ENCODE measurements around the gene RIC8B. TPM values are rescaled to one million over a fixed set of nuclear protein-coding genes. Genes with fewer than 3 reads are reported as not detected.

RIC8B gene
- total RNA-seq, 2 donors from 2014 or later = 15.6 to 22.1 TPM

- no peaks in the 10 kb centered on the region for H3K9me3 ChIP-seq
- peaks cover 0 to 6% of the 10 kb centered on the region in 2 donors for H3K36me3 ChIP-seq (replicated peaks in 1 of 2; ENCODE audit: insufficient read depth in 1 of 2, low read depth in 2 of 2)
- TF ChIP-seq CTCF (IDR thresholded peaks at IDR 0.05) (no peak), POLR2A (IDR thresholded peaks at IDR 0.05) (no peak)
- no peaks in the 10 kb centered on the region for H3K4me1 ChIP-seq
- DNase-seq = no peak
- ATAC-seq = no peak
- no peaks in the 10 kb centered on the region for H3K27me3 ChIP-seq
- no peak overlapping the region for H3K27ac ChIP-seq
- intact Hi-C loops (cut with DNase I) = no loop called here
- 85 to 87% methylated on average over 4 of the region's 4 CpGs for WGBS, 2 donors
- H3K4me3 ChIP-seq = no peak overlapping the region
Observed at GRCh38 chr12:106889950-106890626, 115.6 kb downstream of the RIC8B start.

- TF ChIP-seq CTCF (IDR thresholded peaks at IDR 0.05) = no peak
- TF ChIP-seq POLR2A (IDR thresholded peaks at IDR 0.05) = no peak
- H3K4me1 ChIP-seq = no peaks in the 10 kb centered on the region
- no peaks in the 10 kb centered on the region for H3K9me3 ChIP-seq
- no peaks in the 10 kb centered on the region for H3K27me3 ChIP-seq
- H3K27ac ChIP-seq = no peak overlapping the region
- WGBS, 2 donors = 10 to 45% methylated on average over 1 of the region's 1 CpG
- no peak for DNase-seq
- H3K36me3 ChIP-seq (replicated peaks in 1 of 2; ENCODE audit: insufficient read depth in 1 of 2, low read depth in 2 of 2) = no peaks in the 10 kb centered on the region
- H3K4me3 ChIP-seq = no peak overlapping the region
- no peak for ATAC-seq
- intact Hi-C loops (cut with DNase I) = no loop called here
Observed at GRCh38 chr12:106892075-106892474, 117.6 kb downstream of the RIC8B start.

- DNase-seq (no peak), ATAC-seq (no peak)
- intact Hi-C loops (cut with DNase I) = no loop called here
- WGBS, 2 donors = 85 to 88% methylated on average over 8 of the region's 8 CpGs
- TF ChIP-seq POLR2A (IDR thresholded peaks at IDR 0.05) = no peak
- TF ChIP-seq CTCF (IDR thresholded peaks at IDR 0.05) = no peak
- H3K27ac ChIP-seq = no peak overlapping the region
- no peaks in the 10 kb centered on the region for H3K4me1 ChIP-seq
- no peaks in the 10 kb centered on the region for H3K36me3 ChIP-seq (replicated peaks in 1 of 2; ENCODE audit: insufficient read depth in 1 of 2, low read depth in 2 of 2)
- H3K27me3 ChIP-seq = no peaks in the 10 kb centered on the region
- no peak overlapping the region for H3K4me3 ChIP-seq
- no peaks in the 10 kb centered on the region for H3K9me3 ChIP-seq
Observed at GRCh38 chr12:106893451-106893850, 119.0 kb downstream of the RIC8B start.

GRCh38 chr12:106894774-106895173, 120.3 kb downstream of the RIC8B start:
- H3K4me1 ChIP-seq = no peaks in the 10 kb centered on the region
- TF ChIP-seq POLR2A (IDR thresholded peaks at IDR 0.05) = no peak
- no peak for TF ChIP-seq CTCF (IDR thresholded peaks at IDR 0.05)
- no peaks in the 10 kb centered on the region for H3K27me3 ChIP-seq
- H3K27ac ChIP-seq = no peak overlapping the region
- no peaks in the 10 kb centered on the region for H3K9me3 ChIP-seq
- intact Hi-C loops (cut with DNase I) = no loop called here
- ATAC-seq = no peak
- no peak for DNase-seq
- 75 to 78% methylated on average over 1 of the region's 1 CpG for WGBS, 2 donors
- no peak overlapping the region for H3K4me3 ChIP-seq
- H3K36me3 ChIP-seq (replicated peaks in 1 of 2; ENCODE audit: insufficient read depth in 1 of 2, low read depth in 2 of 2) = no peaks in the 10 kb centered on the region

GRCh38 chr12:106896603-106897002, 122.1 kb downstream of the RIC8B start:
- Histone ChIP-seq H3K4me3 (no peak overlapping the region), H3K27me3 (no peaks in the 10 kb centered on the region), H3K36me3 (replicated peaks in 1 of 2; ENCODE audit: insufficient read depth in 1 of 2, low read depth in 2 of 2) (no peaks in the 10 kb centered on the region), H3K27ac (no peak overlapping the region), H3K4me1 (no peaks in the 10 kb centered on the region), H3K9me3 (no peaks in the 10 kb centered on the region)
- TF ChIP-seq POLR2A (IDR thresholded peaks at IDR 0.05) = no peak
- no peak for TF ChIP-seq CTCF (IDR thresholded peaks at IDR 0.05)
- ATAC-seq (no peak), DNase-seq (no peak)
- intact Hi-C loops (cut with DNase I) = no loop called here
